NCI-H187 (cell line): ENCODE measurements around the gene EXD2.
"Not testable (repeated sequence)": the region's sequence is repeated elsewhere in the genome, so short reads cannot be mapped to it uniquely, and the experiment has no call there.

Experiments
- DNase-seq, 2 experiments: peaks; one replicate each; lab custom pipeline; 2025; lab: John Stamatoyannopoulos, UW

Gene EXD2

DNA sequence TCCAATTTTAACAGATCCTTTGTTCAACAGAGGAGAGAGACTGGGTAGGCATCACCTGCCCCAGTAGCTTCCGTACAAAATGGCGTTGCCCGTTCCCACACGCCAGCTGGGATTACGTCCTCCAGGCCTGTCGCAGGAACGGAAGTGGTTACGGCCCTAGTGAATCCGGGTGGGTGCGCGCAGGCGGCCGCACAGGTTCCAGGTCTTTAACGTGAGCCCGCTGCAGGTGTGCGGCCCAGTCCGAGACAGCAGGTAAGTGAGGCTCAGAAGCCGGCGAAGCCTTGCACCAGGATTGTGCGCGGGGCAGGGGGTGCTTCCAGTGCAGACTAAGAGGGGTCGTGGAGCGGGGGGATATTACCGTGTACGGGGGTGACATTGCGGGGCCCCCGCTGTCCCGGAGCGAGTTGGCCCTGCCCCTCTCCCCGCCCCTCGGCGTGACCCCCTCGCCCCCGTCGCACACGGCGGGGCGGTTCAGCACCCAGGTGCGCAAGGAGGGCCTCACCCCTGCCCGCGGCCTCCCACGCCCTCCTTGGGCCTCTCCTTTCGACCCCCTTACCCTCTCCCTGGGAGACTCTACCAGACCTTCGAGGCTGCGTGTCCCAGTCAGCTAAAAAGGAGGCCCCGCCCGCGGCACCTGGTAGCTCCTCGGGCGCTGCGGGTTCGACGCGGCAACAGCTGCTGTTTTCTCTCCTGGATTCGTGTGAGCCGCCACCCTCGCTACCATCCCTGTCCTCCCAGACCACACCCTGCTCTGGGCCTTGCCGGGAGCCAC, at the start of gene EXD2:
Gene EXD2, plus strand, starts transcription at position 159 of the 772 bp plus-strand sequence. CDS start 17,973 bp downstream, outside the sequence.
- peak; percentile 94 to 96 for DNase-seq

GRCh38 chr14:69141550-69141949, 49.7 kb upstream of the EXD2 start:
- DNase-seq, result no peak

DNA sequence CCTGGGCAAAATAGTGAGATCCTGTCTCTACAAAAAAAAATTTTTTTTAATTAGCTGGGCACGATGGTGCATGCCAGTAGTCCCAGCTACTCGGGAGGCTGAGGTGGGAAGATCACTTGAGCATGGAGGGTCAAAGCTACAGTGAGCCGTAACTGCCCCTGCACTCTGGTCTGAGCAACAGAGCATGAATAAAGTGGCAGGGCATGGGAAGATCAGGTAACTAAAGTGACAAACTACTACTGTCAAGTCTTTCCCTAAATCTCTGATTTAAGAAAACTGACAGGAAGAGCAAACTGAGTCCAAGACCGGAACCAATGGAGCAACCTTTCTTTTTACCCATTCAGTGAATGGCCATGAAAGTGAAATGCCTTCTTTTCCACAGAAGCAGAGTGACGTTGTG, 49.2 kb upstream of the EXD2 start:
- no peak for DNase-seq

DNA sequence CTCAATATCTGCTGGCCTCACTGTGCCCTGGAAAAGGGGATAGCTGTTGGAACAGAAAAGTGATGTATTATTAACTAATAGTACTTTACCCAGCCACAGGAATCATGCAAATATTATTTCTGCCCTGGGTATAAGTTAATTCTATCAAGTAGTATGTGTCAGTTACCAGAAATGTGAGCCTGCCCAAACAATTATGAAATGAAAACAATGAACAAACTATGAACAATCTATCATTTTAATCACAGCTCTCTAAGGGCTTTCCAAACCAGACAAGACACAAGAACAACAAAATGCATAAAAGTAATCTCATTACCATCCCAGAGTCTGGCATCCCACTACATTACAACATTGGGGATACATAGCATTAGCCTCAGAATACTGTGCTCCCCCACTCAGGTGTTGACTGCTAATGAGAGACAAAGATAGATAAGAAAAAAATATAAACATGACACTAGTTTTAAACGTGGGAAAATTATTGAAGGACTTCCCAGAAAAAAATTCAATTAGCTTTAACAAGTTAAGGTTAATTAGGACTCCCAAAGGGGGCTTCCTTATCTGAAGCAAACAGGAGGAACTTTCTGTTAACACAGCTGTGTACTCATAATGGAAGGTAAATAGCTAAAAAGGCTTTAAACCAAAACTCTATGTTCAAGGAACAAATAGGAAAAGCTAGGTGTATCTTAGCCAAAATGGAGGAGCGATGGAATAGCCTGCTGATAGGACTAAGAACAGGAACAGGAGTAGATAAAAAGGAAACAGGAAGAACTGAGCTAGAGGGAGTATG, 41.6 kb upstream of the EXD2 start:
- no peak for DNase-seq

DNA sequence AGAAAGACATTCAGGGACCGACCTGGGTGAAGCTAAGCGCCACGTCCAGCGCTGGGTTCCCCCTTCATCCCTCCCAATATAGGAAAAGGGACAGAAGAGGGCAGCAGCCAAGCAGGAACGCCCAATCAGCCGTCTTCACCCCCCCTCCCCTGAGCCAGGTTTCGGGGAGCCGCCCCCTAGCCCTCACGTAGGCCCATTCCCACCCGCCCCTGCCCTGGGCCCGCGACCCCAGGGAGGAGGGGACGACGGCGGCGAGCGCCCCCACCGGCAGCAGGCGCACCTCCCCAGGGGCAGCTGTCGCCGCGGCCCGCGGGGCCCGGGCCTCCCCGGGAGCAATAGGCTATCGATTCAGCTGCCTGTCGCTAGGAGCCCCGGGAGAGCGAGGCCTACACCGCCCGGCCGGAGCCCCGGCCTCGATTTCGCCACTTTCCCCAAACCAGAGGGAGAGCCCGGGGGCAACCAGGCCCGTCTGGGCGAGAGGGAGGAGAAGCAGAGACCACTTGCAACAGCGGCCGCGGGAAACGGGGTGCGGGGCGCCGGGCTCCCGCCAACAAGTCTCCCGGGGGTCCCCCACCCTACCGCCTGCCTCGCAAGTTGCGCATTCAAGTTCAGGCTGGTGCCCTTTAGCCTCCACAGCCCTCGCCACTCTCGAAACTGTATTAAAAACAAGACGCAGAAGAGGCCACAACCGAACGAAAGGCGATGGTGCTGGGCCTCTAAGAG, 39.7 kb upstream of the EXD2 start:
- DNase-seq, result peak; percentile 32 to 60

- DNase-seq, result peak; percentile 59 to 72
Measured at GRCh38 chr14:69152181-69152901, 39.0 kb upstream of the EXD2 start.

- peak in 1 of 2 experiments; percentile 92 for DNase-seq
Measured at GRCh38 chr14:69152902-69153151, 38.5 kb upstream of the EXD2 start, which contains the start of gene DCAF5. Gene DCAF5 (minus strand): TSS chr14:69153119. CDS start chr14:69152978, 141 bp downstream.

GRCh38 chr14:69153152-69153872, 38.0 kb upstream of the EXD2 start:
- DNase-seq, result peak in 1 of 2 experiments; percentile 80

GRCh38 chr14:69153873-69154270, 37.4 kb upstream of the EXD2 start:
- peak; percentile 15 to 35 for DNase-seq

GRCh38 chr14:69154779-69155178, 36.5 kb upstream of the EXD2 start:
- no peak for DNase-seq

GRCh38 chr14:69156224-69156623, 35.1 kb upstream of the EXD2 start:
- no peak for DNase-seq

- DNase-seq, result no peak
Measured at GRCh38 chr14:69161590-69161989, 29.7 kb upstream of the EXD2 start.

DNA sequence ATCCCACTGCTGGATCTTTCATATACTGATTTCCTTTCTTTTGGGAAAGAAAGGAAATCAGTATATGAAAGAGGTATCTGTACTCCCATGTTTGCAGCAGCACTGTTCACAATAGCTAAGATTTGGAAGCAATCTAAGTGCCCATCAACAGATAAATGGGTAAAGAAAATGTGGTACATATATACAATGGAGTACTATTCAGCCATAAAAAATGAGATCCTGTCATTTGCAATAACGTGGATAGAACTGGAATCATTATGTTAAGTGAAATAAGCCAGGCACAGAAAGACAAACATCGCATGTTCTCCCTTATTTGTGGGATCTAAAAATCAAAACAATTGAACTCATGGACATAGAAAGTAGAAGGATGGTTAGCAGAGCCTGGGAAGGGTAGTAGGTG, 25.5 kb upstream of the EXD2 start:
- DNase-seq, result not testable (repeated sequence)

GRCh38 chr14:69170839-69171238, 20.5 kb upstream of the EXD2 start:
- no peak for DNase-seq

- no peak for DNase-seq
Measured at GRCh38 chr14:69171569-69171968, 19.7 kb upstream of the EXD2 start.

- no peak for DNase-seq
Measured at GRCh38 chr14:69175130-69175529, 16.2 kb upstream of the EXD2 start.

GRCh38 chr14:69181491-69181890, 9.8 kb upstream of the EXD2 start:
- no peak for DNase-seq

- DNase-seq, result not testable (repeated sequence)
Measured at GRCh38 chr14:69182580-69182979, 8.7 kb upstream of the EXD2 start.

- no peak for DNase-seq
Measured at GRCh38 chr14:69183735-69184134, 7.6 kb upstream of the EXD2 start.

DNA sequence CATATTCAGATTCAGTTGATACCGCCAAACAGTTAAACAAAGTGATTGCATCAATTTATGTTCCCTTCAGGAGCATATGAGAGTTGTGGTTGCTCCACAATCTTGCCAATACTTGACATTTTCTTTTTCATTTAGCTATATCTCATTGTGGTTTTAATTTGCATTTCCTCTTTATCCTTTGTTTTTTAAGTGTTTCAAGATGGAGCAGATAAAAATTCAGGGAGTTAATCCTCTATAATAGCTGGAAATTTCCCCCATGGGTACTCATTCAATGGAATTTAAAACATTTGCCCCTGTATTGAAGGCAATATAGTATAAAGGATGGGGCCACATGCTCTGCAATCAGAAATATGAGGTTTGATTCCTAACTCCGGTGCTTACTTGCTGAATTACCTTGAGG, 1.1 kb upstream of the EXD2 start:
- no peak for DNase-seq

DNA sequence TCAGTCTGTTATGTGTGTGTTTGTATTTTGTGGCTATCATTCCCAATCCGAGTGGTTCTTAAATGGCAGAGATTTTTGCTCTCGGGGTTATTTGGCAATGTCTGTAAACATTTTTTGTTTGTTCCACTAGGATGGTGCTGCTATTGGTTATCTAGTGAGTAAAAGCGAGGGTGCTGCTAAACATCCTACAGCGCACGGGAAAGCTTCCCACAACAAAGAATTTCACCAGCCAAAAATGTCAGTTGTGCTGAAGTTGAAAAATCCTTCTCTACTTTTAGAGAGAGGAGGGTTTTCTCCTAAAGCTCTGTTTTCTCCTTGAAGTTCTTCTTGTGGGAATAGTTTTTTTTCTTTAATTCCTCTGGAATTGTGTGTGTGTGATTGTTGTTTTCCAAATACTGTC, 2.4 kb downstream of the EXD2 start:
- DNase-seq, result no peak
